22Rv1 (cell line): Measurements from ENCODE around the gene TYROBP.

Source experiments
- ZFX ChIP-seq: fragments of 450-650 bp; IDR thresholded peaks from 2 replicates; pipeline ENCODE4 v1.6.1; 2017; ENCODE audit warnings: antibody characterized with exemption, borderline replicate concordance
- TF ChIP-seq, protein P1 (sequence below): fragments of 450-650 bp; IDR thresholded peaks from 2 replicates; pipeline ENCODE4 v1.5.1; 2017; ENCODE audit warnings: mild to moderate bottlenecking

DNA sequence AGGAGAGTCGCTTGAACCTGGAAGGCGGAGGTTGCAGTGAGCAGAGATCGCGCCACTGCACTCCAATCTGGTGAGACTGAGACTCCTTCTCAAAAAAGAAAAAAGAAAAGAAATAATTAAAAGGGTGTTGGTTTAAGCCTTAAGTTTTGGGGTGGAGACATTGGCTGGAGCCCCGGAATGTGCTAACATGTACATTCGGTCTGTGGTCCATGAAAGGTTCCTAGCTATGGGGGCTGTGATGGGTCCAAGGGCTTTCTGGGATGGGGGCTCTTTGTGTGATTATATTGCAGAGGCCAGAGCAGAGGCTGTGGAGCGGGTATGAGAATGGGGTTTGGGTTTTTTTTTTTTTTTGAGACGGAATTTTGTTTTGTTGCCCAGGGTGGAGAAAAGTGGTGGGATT, 22.2 kb downstream of the TYROBP start:
- TF ChIP-seq, protein P1, sequence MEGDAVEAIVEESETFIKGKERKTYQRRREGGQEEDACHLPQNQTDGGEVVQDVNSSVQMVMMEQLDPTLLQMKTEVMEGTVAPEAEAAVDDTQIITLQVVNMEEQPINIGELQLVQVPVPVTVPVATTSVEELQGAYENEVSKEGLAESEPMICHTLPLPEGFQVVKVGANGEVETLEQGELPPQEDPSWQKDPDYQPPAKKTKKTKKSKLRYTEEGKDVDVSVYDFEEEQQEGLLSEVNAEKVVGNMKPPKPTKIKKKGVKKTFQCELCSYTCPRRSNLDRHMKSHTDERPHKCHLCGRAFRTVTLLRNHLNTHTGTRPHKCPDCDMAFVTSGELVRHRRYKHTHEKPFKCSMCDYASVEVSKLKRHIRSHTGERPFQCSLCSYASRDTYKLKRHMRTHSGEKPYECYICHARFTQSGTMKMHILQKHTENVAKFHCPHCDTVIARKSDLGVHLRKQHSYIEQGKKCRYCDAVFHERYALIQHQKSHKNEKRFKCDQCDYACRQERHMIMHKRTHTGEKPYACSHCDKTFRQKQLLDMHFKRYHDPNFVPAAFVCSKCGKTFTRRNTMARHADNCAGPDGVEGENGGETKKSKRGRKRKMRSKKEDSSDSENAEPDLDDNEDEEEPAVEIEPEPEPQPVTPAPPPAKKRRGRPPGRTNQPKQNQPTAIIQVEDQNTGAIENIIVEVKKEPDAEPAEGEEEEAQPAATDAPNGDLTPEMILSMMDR, result no peak
- no peak for TF ChIP-seq ZFX
